HG03558 (cell line): Measurements from ENCODE around the gene ZMYND10.

ENCODE experiments used
- ATAC-seq: cut with Tn5 transposase; IDR thresholded peaks from one replicate; pipeline ENCODE4 v1.9.1; 2021; ENCODE audit warnings: moderate number of reproducible peaks; ENCODE audit not compliant: unreplicated experiment; ENCODE audit errors: extremely low read depth

Gene ZMYND10

GRCh38 chr3:50350527-50351322 is 5.2 kb upstream of the ZMYND10 start, which contains the start of the genes CYB561D2 and NPRL2:
Gene CYB561D2, plus strand, starts transcription at chr3:50350862. Its CDS starts 572 bp downstream, at chr3:50351434.
Gene NPRL2, minus strand, starts transcription at chr3:50350775. Its CDS starts 123 bp downstream, at chr3:50350652.
- ATAC-seq, result peak; percentile 48

- ATAC-seq, result no peak
These were observed 4.6 kb upstream of the ZMYND10 start for GRCh38 chr3:50350213-50350526.

GRCh38 chr3:50347187-50347813 is 1.8 kb upstream of the ZMYND10 start:
- ATAC-seq, result no peak

GRCh38 chr3:50345008-50345407 is 524 bp downstream of the ZMYND10 start:
- ATAC-seq, result no peak

GRCh38 chr3:50342813-50343633 is 2.5 kb downstream of the ZMYND10 start:
- no peak for ATAC-seq

- ATAC-seq, result no peak
These were observed 3.4 kb downstream of the ZMYND10 start for GRCh38 chr3:50341996-50342650.

- no peak for ATAC-seq
These were observed 4.0 kb downstream of the ZMYND10 start for GRCh38 chr3:50341537-50341936.

- ATAC-seq, result no peak
These were observed 4.8 kb downstream of the ZMYND10 start, which contains the start of gene RASSF1 for GRCh38 chr3:50340448-50341329. Gene RASSF1, minus strand, starts transcription at chr3:50340836. Its CDS starts 31 bp downstream, at chr3:50340805.

- no peak for ATAC-seq
These were observed 5.4 kb downstream of the ZMYND10 start for GRCh38 chr3:50340147-50340447.

- ATAC-seq, result no peak
These were observed 5.9 kb downstream of the ZMYND10 start for GRCh38 chr3:50339485-50340146.

GRCh38 chr3:50338965-50339364 is 6.6 kb downstream of the ZMYND10 start:
- no peak for ATAC-seq

GRCh38 chr3:50337175-50337861 is 8.2 kb downstream of the ZMYND10 start:
- ATAC-seq, result peak; percentile 63

GRCh38 chr3:50336452-50337174 is 8.9 kb downstream of the ZMYND10 start:
- ATAC-seq, result peak; percentile 1

GRCh38 chr3:50334339-50335075 is 11.0 kb downstream of the ZMYND10 start:
- no peak for ATAC-seq

- no peak for ATAC-seq
These were observed 11.7 kb downstream of the ZMYND10 start for GRCh38 chr3:50333744-50334328.

- no peak for ATAC-seq
These were observed 14.1 kb downstream of the ZMYND10 start for GRCh38 chr3:50331364-50331907.
